ENCODE results near the gene ASCC2.

- TF ChIP-seq EZH2 (IDR thresholded peaks at IDR 0.05; ENCODE audit: low read length, missing control alignments) (no peak), CTCF (conservative IDR thresholded peaks at IDR 0.05 in 1 of 2, IDR thresholded peaks at IDR 0.05 in 1 of 2; ENCODE audit: low read depth in 1 of 2, low read length in 2 of 2) (no peak)
Measured at GRCh38 chr22:29798801-29799200, 39.3 kb downstream of the ASCC2 start.
